MCF 10A (cell line): ENCODE results near the gene MORC3. TPM values are rescaled to one million over a fixed set of nuclear protein-coding genes. Genes with fewer than 3 reads are reported as not detected.

Source experiments
- BruUV-seq: library from RNA; stranded (reverse); fragments of 400-500 nt; replicated peaks from 2 replicates; lab custom pipeline; 2021; lab: Mats Ljungman, UMichigan
- CTCF ChIA-PET: fragments of 300-600 bp; sonication (Branson Sonifier 250); formaldehyde crosslinking; extraction: SDS; loops from one replicate; lab custom pipeline; 2021; ENCODE audit warnings: antibody characterized with exemption, inconsistent platforms; lab: Yijun Ruan, JAX
- POLR2A ChIA-PET: fragments of 300-600, 350-650 bp; sonication (Branson Sonifier 250); formaldehyde crosslinking; extraction: SDS; loops from one replicate; lab custom pipeline; 2020; ENCODE audit warnings: antibody characterized with exemption, inconsistent platforms; lab: Yijun Ruan, JAX
- DNase-seq: peaks from one replicate; pipeline ENCODE4 v3.0.0-alpha.2; 2018; ENCODE audit not compliant: unreplicated experiment
- H3K27ac Mint-ChIP-seq: one replicate; pipeline ENCODE4 v1.8.0; 2022; ENCODE audit warnings: mild to moderate bottlenecking, low read depth, mixed read lengths; ENCODE audit not compliant: unreplicated experiment
- H3K27me3 Mint-ChIP-seq: one replicate; pipeline ENCODE4 v1.8.0; 2022; ENCODE audit warnings: mixed read lengths; ENCODE audit not compliant: insufficient read depth, unreplicated experiment
- H3K36me3 Mint-ChIP-seq: one replicate; pipeline ENCODE4 v1.8.0; 2022; ENCODE audit warnings: mild to moderate bottlenecking, moderate library complexity, mixed read lengths; ENCODE audit not compliant: insufficient read depth, unreplicated experiment
- H3K4me1 Mint-ChIP-seq: one replicate; pipeline ENCODE4 v1.8.0; 2022; ENCODE audit warnings: mixed read lengths; ENCODE audit not compliant: insufficient read depth, unreplicated experiment
- H3K4me3 Mint-ChIP-seq: one replicate; pipeline ENCODE4 v1.8.0; 2022; ENCODE audit warnings: mild to moderate bottlenecking, moderate library complexity, mixed read lengths; ENCODE audit not compliant: unreplicated experiment
- H3K9me3 Mint-ChIP-seq: one replicate; pipeline ENCODE4 v1.8.0; 2022; ENCODE audit warnings: mixed read lengths; ENCODE audit not compliant: unreplicated experiment
- CTCF ChIP-seq: fragments of 200-600 bp; IDR thresholded peaks from one replicate; pipeline ENCODE4 v1.8.0; 2022; ENCODE audit warnings: antibody characterized with exemption, mild to moderate bottlenecking; ENCODE audit not compliant: unreplicated experiment
- intact Hi-C: fragments of 100-400 bp; cut with micrococcal nuclease; formaldehyde crosslinking; loops from 2 replicates; pipeline ENCODE4 v1.14.1; 2022
- total RNA-seq: library from RNA; stranded (reverse); gene quantifications from 2 replicates; pipeline ENCODE4 v1.2.3, GENCODE V29; 2022

Gene MORC3
- total RNA-seq, 1 experiment from 2014 or later = 31.1 TPM

GRCh38 chr21:36350282-36350910 is 30.4 kb downstream of the MORC3 start:
- Mint-ChIP-seq H3K27ac (no peak overlapping the region), H3K4me1 (peaks cover 6% of the 10 kb centered on the region), H3K4me3 (no peak overlapping the region), H3K36me3 (peaks cover 95% of the 10 kb centered on the region), H3K27me3 (no peaks in the 10 kb centered on the region), H3K9me3 (no peaks in the 10 kb centered on the region)
- BruUV-seq = no TSS peak
- DNase-seq = no peak
- ChIA-PET POLR2A (interaction anchor here (0.9 kb wide), 1 partner anchor 13 kb away, joined by 4 read pairs; no protein-coding TSS in a partner anchor), CTCF (interaction anchor here (0.9 to 1.2 kb wide), 3 partner anchors 13 to 214 kb away, joined by 3 to 4 read pairs (median 3); no protein-coding TSS in a partner anchor)
- TF ChIP-seq CTCF = no peak
- intact Hi-C loops = no loop called here

GRCh38 chr21:36354918-36355680 is 35.1 kb downstream of the MORC3 start:
- H3K9me3 Mint-ChIP-seq = no peaks in the 10 kb centered on the region
- no TSS peak for BruUV-seq
- ChIA-PET CTCF (interaction anchor here (0.5 kb wide), 1 partner anchor 24 kb away, joined by 3 read pairs; no protein-coding TSS in a partner anchor), POLR2A (interaction anchor here (0.7 to 1.3 kb wide), 2 partner anchors 18 to 25 kb away, joined by 3 to 8 read pairs; no protein-coding TSS in a partner anchor)
- DNase-seq = no peak
- H3K36me3 Mint-ChIP-seq = peaks cover 85% of the 10 kb centered on the region
- no peak overlapping the region for H3K27ac Mint-ChIP-seq
- H3K4me3 Mint-ChIP-seq = no peak overlapping the region
- TF ChIP-seq CTCF = no peak
- no peaks in the 10 kb centered on the region for H3K27me3 Mint-ChIP-seq
- no peaks in the 10 kb centered on the region for H3K4me1 Mint-ChIP-seq
- intact Hi-C loops = no loop called here

GRCh38 chr21:36355868-36356267 is 35.9 kb downstream of the MORC3 start:
- no peak for DNase-seq
- H3K36me3 Mint-ChIP-seq = peaks cover 85% of the 10 kb centered on the region
- no peaks in the 10 kb centered on the region for H3K9me3 Mint-ChIP-seq
- H3K4me1 Mint-ChIP-seq = no peaks in the 10 kb centered on the region
- no peak overlapping the region for H3K4me3 Mint-ChIP-seq
- ChIA-PET POLR2A (interaction anchor here (0.7 to 0.8 kb wide), 3 partner anchors 24 to 37 kb away, joined by 3 read pairs; partner anchors contain the start of gene CHAF1B), CTCF (no interaction called here)
- BruUV-seq = no TSS peak
- no peaks in the 10 kb centered on the region for H3K27me3 Mint-ChIP-seq
- intact Hi-C loops = no loop called here
- no peak overlapping the region for H3K27ac Mint-ChIP-seq
- TF ChIP-seq CTCF = no peak

- no peak for TF ChIP-seq CTCF
- Mint-ChIP-seq H3K36me3 (peaks cover 89% of the 10 kb centered on the region), H3K9me3 (no peaks in the 10 kb centered on the region), H3K27ac (no peak overlapping the region), H3K4me1 (no peaks in the 10 kb centered on the region), H3K27me3 (no peaks in the 10 kb centered on the region), H3K4me3 (no peak overlapping the region)
- no TSS peak for BruUV-seq
- ChIA-PET CTCF (interaction anchor here (0.6 kb wide), 3 partner anchors 12 to 71 kb away, joined by 3 to 6 read pairs (median 3); no protein-coding TSS in a partner anchor), POLR2A (no interaction called here)
- no peak for DNase-seq
- intact Hi-C loops = no loop called here
These were observed 39.2 kb downstream of the MORC3 start for GRCh38 chr21:36359185-36359584.
